Colonic mucosa (tissue), 4 donors: ENCODE results near the gene PSMD12. TPM values are rescaled to one million over a fixed set of nuclear protein-coding genes. Genes with fewer than 3 reads are reported as not detected.

Source experiments
- DNase-seq: peaks from one replicate; pipeline ENCODE4 v3.0.0-alpha.2; 2020
- H3K27ac ChIP-seq: fragments of 200-600 bp; one replicate; pipeline ENCODE4 v1.8.0; 2021
- H3K27me3 ChIP-seq: fragments of 200-600 bp; one replicate; pipeline ENCODE4 v1.8.0; 2021
- H3K36me3 ChIP-seq: fragments of 200-600 bp; one replicate; pipeline ENCODE4 v1.8.0; 2021
- H3K4me1 ChIP-seq: fragments of 200-600 bp; one replicate; pipeline ENCODE4 v1.8.0; 2021; ENCODE audit warnings: mild to moderate bottlenecking
- H3K4me3 ChIP-seq: fragments of 200-600 bp; one replicate; pipeline ENCODE4 v1.8.0; 2021
- H3K9ac ChIP-seq, 2 donors: one replicate each; pipeline ENCODE4 v1.7.0; 2013; ENCODE audit warnings: control low read depth in 2 of 2, low read depth in 2 of 2, low read length in 2 of 2
- H3K9me3 ChIP-seq: fragments of 200-600 bp; one replicate; pipeline ENCODE4 v1.8.0; 2021
- CTCF ChIP-seq: fragments of 200-600 bp; IDR thresholded peaks from one replicate; pipeline ENCODE4 v1.8.0; 2022; ENCODE audit warnings: antibody characterized with exemption, mild to moderate bottlenecking
- intact Hi-C: fragments of 100-400 bp; cut with DNase I; formaldehyde crosslinking; loops from one replicate; pipeline ENCODE4 v1.14.1; 2022
- total RNA-seq, 2 donors: library from RNA; stranded (reverse); fragmentation: NEBNext Ultra II Directional in 1 of 2; extraction: Animal tissue kit (Norgen Biotek cat#: 25700) in 1 of 2; gene quantifications; one replicate each; pipeline ENCODE4 v1.2.1, GENCODE V29; 2021
- donor health status: healthy.
- donor health status: DM: no; HTN: no; CAD: no.
- donor health status: DM: no; HTN: no; CAD: no.

The PSMD12 gene
- total RNA-seq = 10 to 100 TPM; 39.4 to 51.1 TPM

- intact Hi-C loops = no loop called here
- Histone ChIP-seq H3K9me3 (no peaks in the 10 kb centered on the region), H3K27me3 (no peaks in the 10 kb centered on the region), H3K4me1 (peaks cover 6% of the 10 kb centered on the region), H3K4me3 (peak within 1 kb of the TSS; percentile 98), H3K9ac (peak within 1 kb of the TSS; percentile 96 to 99), H3K36me3 (no peaks in the 10 kb centered on the region), H3K27ac (peak within 1 kb of the TSS; percentile 93)
- TF ChIP-seq CTCF = no peak
- DNase-seq = peak; percentile 96
Measured at GRCh38 chr17:67366193-67367157, at the start of gene PSMD12. TSS of gene PSMD12 (minus strand) at chr17:67366577. CDS start at chr17:67366519, 58 bp downstream.

GRCh38 chr17:67415291-67415690 is 48.9 kb upstream of the PSMD12 start:
- Histone ChIP-seq H3K9ac (no peak overlapping the region), H3K9me3 (no peaks in the 10 kb centered on the region), H3K36me3 (no peaks in the 10 kb centered on the region), H3K27me3 (no peaks in the 10 kb centered on the region), H3K4me3 (no peak overlapping the region), H3K27ac (no peak overlapping the region), H3K4me1 (no peaks in the 10 kb centered on the region)
- intact Hi-C loops = no loop called here
- no peak for TF ChIP-seq CTCF
- DNase-seq = no peak

- H3K27ac ChIP-seq = no peak overlapping the region
- H3K36me3 ChIP-seq = no peaks in the 10 kb centered on the region
- no peaks in the 10 kb centered on the region for H3K9me3 ChIP-seq
- no peak for TF ChIP-seq CTCF
- no peaks in the 10 kb centered on the region for H3K27me3 ChIP-seq
- intact Hi-C loops = no loop called here
- no peaks in the 10 kb centered on the region for H3K4me1 ChIP-seq
- DNase-seq = no peak
- no peak overlapping the region for H3K9ac ChIP-seq
- H3K4me3 ChIP-seq = no peak overlapping the region
Measured at GRCh38 chr17:67414559-67414958, 48.2 kb upstream of the PSMD12 start.

- Histone ChIP-seq H3K9me3 (no peaks in the 10 kb centered on the region), H3K9ac (no peak overlapping the region), H3K4me3 (no peak overlapping the region), H3K36me3 (no peaks in the 10 kb centered on the region), H3K27ac (no peak overlapping the region), H3K27me3 (no peaks in the 10 kb centered on the region), H3K4me1 (no peaks in the 10 kb centered on the region)
- TF ChIP-seq CTCF = no peak
- DNase-seq = no peak
- intact Hi-C loops = no loop called here
Measured at GRCh38 chr17:67414130-67414529, 47.8 kb upstream of the PSMD12 start.

GRCh38 chr17:67413388-67413787 is 47.0 kb upstream of the PSMD12 start:
- H3K27me3 ChIP-seq = no peaks in the 10 kb centered on the region
- H3K4me1 ChIP-seq = no peaks in the 10 kb centered on the region
- no peaks in the 10 kb centered on the region for H3K9me3 ChIP-seq
- H3K36me3 ChIP-seq = no peaks in the 10 kb centered on the region
- H3K4me3 ChIP-seq = no peak overlapping the region
- no peak overlapping the region for H3K9ac ChIP-seq
- TF ChIP-seq CTCF = no peak
- intact Hi-C loops = no loop called here
- no peak overlapping the region for H3K27ac ChIP-seq
- DNase-seq = no peak
